Suprapubic skin (tissue), 4 donors: Measurements from ENCODE around the gene NGDN. TPM values are rescaled to one million over a fixed set of nuclear protein-coding genes. Genes with fewer than 3 reads are reported as not detected.
"Not testable (repeated sequence)": the region's sequence is repeated elsewhere in the genome, so short reads cannot be mapped to it uniquely, and the experiment has no call there.

Experiments used
- DNase-seq, 2 donors: peaks; one replicate each; pipeline ENCODE4 v3.0.0-alpha.2; 2019; ENCODE audit warnings: low spot score in 2 of 2
- H3K27ac ChIP-seq: fragments of 200-600 bp; sonication (generic); one replicate; pipeline ENCODE4 v1.5.1; 2019
- H3K27me3 ChIP-seq: fragments of 200-600 bp; sonication (generic); one replicate; pipeline ENCODE4 v1.5.1; 2019
- H3K36me3 ChIP-seq: fragments of 200-600 bp; sonication (generic); one replicate; pipeline ENCODE4 v1.5.1; 2019
- H3K4me1 ChIP-seq: fragments of 200-600 bp; sonication (generic); one replicate; pipeline ENCODE4 v1.5.1; 2019
- H3K4me3 ChIP-seq: fragments of 200-600 bp; sonication (generic); one replicate; pipeline ENCODE4 v1.5.1; 2019; ENCODE audit warnings: mild to moderate bottlenecking
- H3K9me3 ChIP-seq: fragments of 200-600 bp; sonication (generic); one replicate; pipeline ENCODE4 v1.5.1; 2019
- EP300 ChIP-seq: sonication (generic); formaldehyde crosslinking; IDR thresholded peaks from one replicate; pipeline ENCODE4 v1.6.1; 2017; ENCODE audit warnings: antibody characterized with exemption
- POLR2A ChIP-seq, 2 donors: fragments of 450-650 bp; IDR thresholded peaks; one replicate each; pipeline ENCODE4 v1.6.1; 2017; ENCODE audit warnings: antibody characterized with exemption in 2 of 2, mild to moderate bottlenecking in 2 of 2, moderate library complexity in 2 of 2
- POLR2AphosphoS5 ChIP-seq, 3 donors: sonication (generic); formaldehyde crosslinking; IDR thresholded peaks; one replicate each; pipeline ENCODE4 v1.6.1; 2017; ENCODE audit warnings: antibody characterized with exemption in 3 of 3
- WGBS: methylation state at CpG from one replicate; pipeline ENCODE4 v1.1.5; 2018; 5-methylcytosine and 5-hydroxymethylcytosine counted together
- total RNA-seq, 4 donors: library from RNA; depleted of rRNA; stranded (reverse); fragments of >200 nt; gene quantifications; one replicate each; pipeline ENCODE4 v1.1.0, GENCODE V29; 2016
- TF ChIP-seq, protein P1 (sequence below), 2 donors: fragments of 200-600 bp in 1 of 2; fragments of 450-650 bp in 1 of 2; sonication (generic) in 1 of 2; IDR thresholded peaks; one replicate each; pipeline ENCODE4 v1.5.1; 2016 to 2019; ENCODE audit warnings: antibody characterized with exemption in 2 of 2, mild to moderate bottlenecking in 1 of 2, moderate library complexity in 1 of 2

The NGDN gene, protein sequence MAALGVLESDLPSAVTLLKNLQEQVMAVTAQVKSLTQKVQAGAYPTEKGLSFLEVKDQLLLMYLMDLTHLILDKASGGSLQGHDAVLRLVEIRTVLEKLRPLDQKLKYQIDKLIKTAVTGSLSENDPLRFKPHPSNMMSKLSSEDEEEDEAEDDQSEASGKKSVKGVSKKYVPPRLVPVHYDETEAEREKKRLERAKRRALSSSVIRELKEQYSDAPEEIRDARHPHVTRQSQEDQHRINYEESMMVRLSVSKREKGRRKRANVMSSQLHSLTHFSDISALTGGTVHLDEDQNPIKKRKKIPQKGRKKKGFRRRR
- 10 to 100 TPM; 31.1 to 61.4 (median 46.5) TPM for total RNA-seq

DNA sequence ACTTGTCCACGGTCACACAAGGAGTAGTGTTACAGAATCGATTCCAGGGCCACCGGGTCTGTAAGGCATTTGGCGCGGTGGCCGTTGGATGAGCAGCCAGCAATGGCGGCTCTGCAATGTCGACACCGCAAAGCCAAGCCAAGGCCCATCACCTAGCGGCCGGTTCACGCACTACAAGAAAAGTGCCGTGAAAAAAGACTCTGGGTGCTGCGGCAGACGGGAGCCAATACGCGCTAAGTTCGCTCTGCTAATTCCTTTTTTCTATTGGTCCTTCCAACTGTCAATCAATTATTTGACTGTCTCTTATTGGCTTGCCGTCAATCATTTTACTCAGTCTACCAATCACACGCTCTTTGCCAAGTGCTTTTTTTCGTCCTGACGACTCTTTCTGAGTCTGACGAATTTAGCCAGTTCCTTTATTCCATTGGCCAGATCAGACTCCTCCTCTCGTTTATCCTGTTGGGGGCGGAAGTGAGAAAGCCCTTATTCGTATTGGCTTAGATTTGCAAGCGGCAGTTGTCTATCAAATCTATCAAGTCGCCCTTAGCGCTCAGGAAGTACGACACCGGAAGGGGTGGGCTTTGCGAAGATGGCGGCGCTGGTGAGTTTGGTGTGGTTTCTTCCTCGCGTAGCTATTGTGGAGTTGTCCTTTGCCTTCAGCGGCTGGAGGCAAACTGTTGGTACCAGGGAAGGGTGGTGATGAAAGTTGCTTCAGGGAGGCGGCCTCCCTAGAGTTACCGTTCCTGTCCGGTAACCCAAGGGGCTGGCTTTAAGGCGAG, at the start of gene NGDN:
NGDN (plus strand) TSS at position 577 of the 779 bp plus-strand sequence; CDS start at position 590, 13 bp downstream.
- peak; percentile 23 to 80 for TF ChIP-seq POLR2A (IDR thresholded peaks at IDR 0.05)
- TF ChIP-seq, protein P1, sequence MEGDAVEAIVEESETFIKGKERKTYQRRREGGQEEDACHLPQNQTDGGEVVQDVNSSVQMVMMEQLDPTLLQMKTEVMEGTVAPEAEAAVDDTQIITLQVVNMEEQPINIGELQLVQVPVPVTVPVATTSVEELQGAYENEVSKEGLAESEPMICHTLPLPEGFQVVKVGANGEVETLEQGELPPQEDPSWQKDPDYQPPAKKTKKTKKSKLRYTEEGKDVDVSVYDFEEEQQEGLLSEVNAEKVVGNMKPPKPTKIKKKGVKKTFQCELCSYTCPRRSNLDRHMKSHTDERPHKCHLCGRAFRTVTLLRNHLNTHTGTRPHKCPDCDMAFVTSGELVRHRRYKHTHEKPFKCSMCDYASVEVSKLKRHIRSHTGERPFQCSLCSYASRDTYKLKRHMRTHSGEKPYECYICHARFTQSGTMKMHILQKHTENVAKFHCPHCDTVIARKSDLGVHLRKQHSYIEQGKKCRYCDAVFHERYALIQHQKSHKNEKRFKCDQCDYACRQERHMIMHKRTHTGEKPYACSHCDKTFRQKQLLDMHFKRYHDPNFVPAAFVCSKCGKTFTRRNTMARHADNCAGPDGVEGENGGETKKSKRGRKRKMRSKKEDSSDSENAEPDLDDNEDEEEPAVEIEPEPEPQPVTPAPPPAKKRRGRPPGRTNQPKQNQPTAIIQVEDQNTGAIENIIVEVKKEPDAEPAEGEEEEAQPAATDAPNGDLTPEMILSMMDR (IDR thresholded peaks at IDR 0.05) = peak; percentile 86 to 88
- peak; percentile 68 to 91 (median 76) for TF ChIP-seq POLR2AphosphoS5 (IDR thresholded peaks at IDR 0.05)
- no peak for TF ChIP-seq EP300
- H3K27me3 ChIP-seq = peaks cover 4% of the 10 kb centered on the region
- H3K9me3 ChIP-seq = no peaks in the 10 kb centered on the region
- H3K4me3 ChIP-seq = peak within 1 kb of the TSS; percentile 84
- peaks cover 13% of the 10 kb centered on the region for H3K4me1 ChIP-seq
- DNase-seq = peak; percentile 96 to 97
- peak within 1 kb of the TSS; percentile 87 for H3K27ac ChIP-seq
- WGBS = under 1% methylated on average over 39 of the region's 41 CpGs
- peaks cover 33% of the 10 kb centered on the region for H3K36me3 ChIP-seq

DNA sequence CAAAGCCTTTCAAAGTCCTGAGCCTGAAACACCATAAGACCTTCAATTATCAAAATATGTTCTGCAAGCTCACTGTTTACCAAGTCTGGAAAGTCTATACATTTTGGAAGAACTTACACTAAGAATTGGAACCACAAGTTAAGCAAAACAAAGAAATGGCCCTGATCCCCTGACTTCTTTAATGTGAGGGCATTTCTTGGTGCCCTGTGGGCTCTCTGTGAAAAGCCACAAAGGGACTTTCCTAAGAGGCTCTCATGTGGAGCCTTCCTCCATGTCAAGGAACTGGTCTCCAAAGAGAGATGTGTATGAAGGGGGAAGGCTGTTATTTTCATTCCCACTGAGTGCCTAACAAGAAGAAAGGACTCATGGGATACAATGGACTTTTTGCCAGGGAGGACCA, 47.9 kb upstream of the NGDN start:
- TF ChIP-seq POLR2AphosphoS5 (IDR thresholded peaks at IDR 0.05) (no peak), POLR2A (IDR thresholded peaks at IDR 0.05) (no peak), EP300 (no peak)
- TF ChIP-seq, protein P1 (IDR thresholded peaks at IDR 0.05) = no peak
- no peak for DNase-seq

DNA sequence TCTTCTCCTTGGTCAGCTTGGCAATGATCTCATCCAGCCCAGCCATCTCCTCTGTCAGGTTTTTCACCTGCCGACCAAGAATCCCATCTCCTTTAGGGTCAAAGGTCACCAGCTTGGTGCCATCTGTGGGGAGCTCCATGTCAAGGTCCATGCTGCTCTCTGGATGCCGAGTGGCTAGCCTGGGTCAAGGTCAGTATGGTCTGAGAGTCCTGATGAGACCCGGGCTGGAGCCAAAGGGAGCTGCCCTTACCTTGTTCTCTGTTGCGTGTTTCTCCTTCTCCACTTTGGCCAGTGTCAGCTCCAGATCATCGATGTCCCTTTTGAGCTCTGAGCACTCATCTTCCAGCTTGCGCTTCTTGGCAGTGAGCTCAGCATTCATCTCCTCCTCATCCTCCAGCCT, 45.8 kb upstream of the NGDN start:
- H3K36me3 ChIP-seq = no peaks in the 10 kb centered on the region
- 87% methylated on average over 6 of the region's 6 CpGs for WGBS
- no peak overlapping the region for H3K27ac ChIP-seq
- peaks cover 4% of the 10 kb centered on the region for H3K27me3 ChIP-seq
- no peaks in the 10 kb centered on the region for H3K4me1 ChIP-seq
- no peak for TF ChIP-seq POLR2AphosphoS5 (IDR thresholded peaks at IDR 0.05)
- TF ChIP-seq, protein P1 (IDR thresholded peaks at IDR 0.05) = no peak
- no peak for TF ChIP-seq POLR2A (IDR thresholded peaks at IDR 0.05)
- no peak for TF ChIP-seq EP300
- no peak overlapping the region for H3K4me3 ChIP-seq
- no peaks in the 10 kb centered on the region for H3K9me3 ChIP-seq
- no peak for DNase-seq

More for the DNA sequence above, 47.9 kb upstream of the NGDN start:
- Histone ChIP-seq H3K9me3 (no peaks in the 10 kb centered on the region), H3K4me3 (no peak overlapping the region), H3K36me3 (no peaks in the 10 kb centered on the region), H3K27me3 (no peaks in the 10 kb centered on the region), H3K4me1 (no peaks in the 10 kb centered on the region), H3K27ac (no peak overlapping the region)

DNA sequence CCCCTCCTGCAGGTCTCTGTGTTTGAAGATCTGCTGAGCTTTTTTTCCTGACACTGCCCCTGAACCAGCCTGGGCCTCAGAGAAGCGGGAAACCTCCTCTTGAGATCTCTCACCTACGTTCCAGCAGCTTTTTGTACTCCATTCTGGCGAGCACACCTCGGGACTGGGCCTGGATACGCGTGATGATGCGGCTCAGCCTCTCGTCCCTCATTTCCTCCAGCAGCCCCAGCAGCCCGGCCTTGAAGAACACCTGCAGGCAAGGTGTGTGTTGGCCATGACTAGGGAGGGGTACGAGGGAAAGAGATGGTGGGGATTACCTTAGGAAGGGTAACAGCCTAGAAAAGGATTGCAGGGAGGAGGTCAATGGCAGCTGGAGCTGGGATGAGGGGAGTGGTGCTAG, 44.3 kb upstream of the NGDN start:
- Histone ChIP-seq H3K4me1 (no peaks in the 10 kb centered on the region), H3K27me3 (peaks cover 4% of the 10 kb centered on the region), H3K4me3 (no peak overlapping the region), H3K9me3 (no peaks in the 10 kb centered on the region), H3K36me3 (no peaks in the 10 kb centered on the region), H3K27ac (no peak overlapping the region)
- TF ChIP-seq POLR2AphosphoS5 (IDR thresholded peaks at IDR 0.05) (no peak), POLR2A (IDR thresholded peaks at IDR 0.05) (no peak), EP300 (no peak)
- no peak for DNase-seq
- 75% methylated on average over 10 of the region's 10 CpGs for WGBS

DNA sequence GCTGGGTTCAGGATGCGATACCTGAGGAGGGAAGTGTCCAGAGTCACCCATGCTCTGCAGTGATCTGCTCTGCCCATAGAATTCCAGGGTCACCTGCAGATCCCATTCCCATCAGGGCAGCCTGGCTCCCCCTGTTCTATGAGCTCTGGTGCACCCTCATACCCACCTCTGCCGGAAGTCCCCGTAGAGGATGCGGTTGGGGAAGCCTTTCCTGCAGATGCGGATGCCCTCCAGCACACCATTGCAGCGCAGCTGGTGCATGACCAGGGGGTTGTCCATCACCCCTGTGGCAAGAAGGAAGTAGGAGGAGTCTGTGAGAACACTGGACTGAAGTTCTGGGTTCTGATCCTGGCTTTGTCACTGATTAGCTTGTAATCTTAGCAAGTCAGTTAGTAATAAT, 43.7 kb upstream of the NGDN start:
- 97% methylated on average over 4 of the region's 6 CpGs for WGBS
- H3K27me3 ChIP-seq, DNase-seq, H3K9me3 ChIP-seq, H3K4me3 ChIP-seq, H3K4me1 ChIP-seq, H3K36me3 ChIP-seq, H3K27ac ChIP-seq: not testable (repeated sequence)
